ENCODE results near the gene PCDHGA9. TPM values are rescaled to one million over a fixed set of nuclear protein-coding genes. Genes with fewer than 3 reads are reported as not detected.

PCDHGA9 gene
- total and polyA plus RNA-seq, 10 of the 15 experiments (the other 5 are each of a cell fraction or from before 2014, with no cell fraction given), result 0.08 to 0.63 (median 0.29) TPM; not detected in 2

GRCh38 chr5:141398608-141399007, 4.0 kb upstream of the PCDHGA9 start:
- no peak for FAIRE-seq
- no peak overlapping the region for H3K9ac ChIP-seq (ENCODE audit: control insufficient read depth, insufficient read depth, low read length)
- intact Hi-C loops (cut with micrococcal nuclease; ENCODE audit: unreplicated experiment), result no loop called here
- H3K79me2 ChIP-seq (ENCODE audit: control insufficient read depth, insufficient read depth, low read length), result no peaks in the 10 kb centered on the region
- no peak for ATAC-seq
- peaks cover 18% of the 10 kb centered on the region; the same call in 2 of the 3 replicates for H3K9me3 ChIP-seq (replicated peaks; ENCODE audit: control insufficient read depth, insufficient read depth, low read length)
- H3K27ac ChIP-seq (ENCODE audit: control insufficient read depth, insufficient read depth), result no peak overlapping the region
- in situ Hi-C loops (cut with MboI), result no loop called here
- POLR2A ChIA-PET, result no interaction called here
- CTCF ChIA-PET, result interaction anchor here (0.9 to 1.7 kb wide), 3 partner anchors 14 to 136 kb away, joined by 3 to 8 read pairs (median 3); partner anchors contain the start of gene PCDHGA10
- no peak for TF ChIP-seq CREM (IDR thresholded peaks at IDR 0.05; ENCODE audit: low read depth)
- TF ChIP-seq, protein P1, sequence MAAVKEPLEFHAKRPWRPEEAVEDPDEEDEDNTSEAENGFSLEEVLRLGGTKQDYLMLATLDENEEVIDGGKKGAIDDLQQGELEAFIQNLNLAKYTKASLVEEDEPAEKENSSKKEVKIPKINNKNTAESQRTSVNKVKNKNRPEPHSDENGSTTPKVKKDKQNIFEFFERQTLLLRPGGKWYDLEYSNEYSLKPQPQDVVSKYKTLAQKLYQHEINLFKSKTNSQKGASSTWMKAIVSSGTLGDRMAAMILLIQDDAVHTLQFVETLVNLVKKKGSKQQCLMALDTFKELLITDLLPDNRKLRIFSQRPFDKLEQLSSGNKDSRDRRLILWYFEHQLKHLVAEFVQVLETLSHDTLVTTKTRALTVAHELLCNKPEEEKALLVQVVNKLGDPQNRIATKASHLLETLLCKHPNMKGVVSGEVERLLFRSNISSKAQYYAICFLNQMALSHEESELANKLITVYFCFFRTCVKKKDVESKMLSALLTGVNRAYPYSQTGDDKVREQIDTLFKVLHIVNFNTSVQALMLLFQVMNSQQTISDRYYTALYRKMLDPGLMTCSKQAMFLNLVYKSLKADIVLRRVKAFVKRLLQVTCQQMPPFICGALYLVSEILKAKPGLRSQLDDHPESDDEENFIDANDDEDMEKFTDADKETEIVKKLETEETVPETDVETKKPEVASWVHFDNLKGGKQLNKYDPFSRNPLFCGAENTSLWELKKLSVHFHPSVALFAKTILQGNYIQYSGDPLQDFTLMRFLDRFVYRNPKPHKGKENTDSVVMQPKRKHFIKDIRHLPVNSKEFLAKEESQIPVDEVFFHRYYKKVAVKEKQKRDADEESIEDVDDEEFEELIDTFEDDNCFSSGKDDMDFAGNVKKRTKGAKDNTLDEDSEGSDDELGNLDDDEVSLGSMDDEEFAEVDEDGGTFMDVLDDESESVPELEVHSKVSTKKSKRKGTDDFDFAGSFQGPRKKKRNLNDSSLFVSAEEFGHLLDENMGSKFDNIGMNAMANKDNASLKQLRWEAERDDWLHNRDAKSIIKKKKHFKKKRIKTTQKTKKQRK (IDR thresholded peaks at IDR 0.05; ENCODE audit: low read depth, low read length), result no peak
- TF ChIP-seq FOS (IDR thresholded peaks at IDR 0.05; ENCODE audit: borderline replicate concordance, extremely low read depth, insufficient read length), result no peak
- no peak overlapping the region for H2AFZ ChIP-seq (ENCODE audit: control insufficient read depth, low read depth, low read length)
- H3K27me3 ChIP-seq (replicated peaks in 1 of 2; ENCODE audit: control insufficient read depth in 2 of 2, insufficient read depth in 2 of 2, low read length in 1 of 2), result no peaks in the 10 kb centered on the region
- no peak overlapping the region for H3K4me3 ChIP-seq
- RAD21 ChIA-PET (ENCODE audit: unreplicated experiment), result interaction anchor here (1.4 kb wide), 1 partner anchor 14 kb away, joined by 4 read pairs; the partner anchor contains the start of gene PCDHGA10
- no peaks in the 10 kb centered on the region for H3K36me3 ChIP-seq (ENCODE audit: control insufficient read depth in 2 of 2, insufficient read depth in 2 of 2, low read length in 1 of 2)
- SMC1A ChIA-PET (ENCODE audit: uncharacterized antibody, unreplicated experiment), result no interaction called here
- WGBS (ENCODE audit: insufficient coverage, insufficient replicate concordance, low lambda C conversion rate, missing lambda C conversion rate), result 83% methylated on average over 15 of the region's 15 CpGs
- BruUV-seq (replicated peaks), result no TSS peak
- DNase-seq (ENCODE audit: low read depth, low spot score), result no peak
- no peaks in the 10 kb centered on the region for H4K20me1 ChIP-seq (ENCODE audit: control insufficient read depth, insufficient read depth)
- H3K4me1 ChIP-seq (ENCODE audit: control insufficient read depth, insufficient read depth, low read length), result no peaks in the 10 kb centered on the region
- no peak overlapping the region for H3K4me2 ChIP-seq (ENCODE audit: control insufficient read depth, insufficient read depth)

Data from GM12878 (cell line).